Measurements from ENCODE around the gene L3MBTL3.

The L3MBTL3 gene

GRCh38 chr6:130018292-130018743 is at the start of gene L3MBTL3:
TSS of gene L3MBTL3 (plus strand) at chr6:130018581. CDS start at chr6:130042700, 24,119 bp downstream.
- peak; percentile 87 for DNase-seq (ENCODE audit: low read depth)

DNA sequence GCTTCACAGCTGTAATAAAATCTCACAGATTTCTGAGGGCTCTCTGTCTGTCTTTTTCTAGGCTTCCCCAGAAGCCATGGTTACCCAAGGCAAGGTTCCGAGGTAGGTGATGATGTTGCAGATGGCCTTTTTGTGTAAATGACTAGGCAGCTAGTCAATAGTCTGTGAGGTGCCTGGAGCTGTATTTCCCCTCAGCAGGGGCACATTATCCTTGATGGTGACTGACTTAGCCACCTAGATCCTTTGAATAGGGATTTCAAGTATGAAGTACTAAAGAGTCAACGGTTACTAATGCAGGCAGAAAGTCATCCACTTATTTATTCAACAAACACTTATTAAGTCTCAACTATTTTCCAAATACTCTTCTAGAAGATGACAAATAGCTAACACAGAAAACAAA is 49.3 kb upstream of the L3MBTL3 start:
- DNase-seq (ENCODE audit: low read depth) = no peak

DNA sequence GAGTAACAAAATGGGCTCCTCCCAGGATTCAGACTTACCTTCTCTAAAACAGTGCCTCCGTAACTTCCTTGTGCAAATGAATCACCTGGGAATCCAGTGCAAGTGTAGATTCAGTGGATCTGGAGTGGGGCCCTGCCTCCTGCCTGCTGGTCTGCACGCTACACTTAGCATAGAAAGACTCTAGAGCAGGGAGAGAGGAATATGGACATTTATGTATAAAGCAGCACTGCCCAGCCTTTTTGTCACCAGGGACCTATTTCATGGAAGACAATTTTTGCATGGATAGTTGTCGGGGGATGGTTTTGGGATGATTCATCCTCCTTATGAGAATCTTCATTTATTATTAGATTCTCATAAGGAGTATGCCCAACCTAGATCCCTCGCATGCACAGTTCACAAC is 42.3 kb upstream of the L3MBTL3 start:
- no peak for DNase-seq (ENCODE audit: low read depth)

DNA sequence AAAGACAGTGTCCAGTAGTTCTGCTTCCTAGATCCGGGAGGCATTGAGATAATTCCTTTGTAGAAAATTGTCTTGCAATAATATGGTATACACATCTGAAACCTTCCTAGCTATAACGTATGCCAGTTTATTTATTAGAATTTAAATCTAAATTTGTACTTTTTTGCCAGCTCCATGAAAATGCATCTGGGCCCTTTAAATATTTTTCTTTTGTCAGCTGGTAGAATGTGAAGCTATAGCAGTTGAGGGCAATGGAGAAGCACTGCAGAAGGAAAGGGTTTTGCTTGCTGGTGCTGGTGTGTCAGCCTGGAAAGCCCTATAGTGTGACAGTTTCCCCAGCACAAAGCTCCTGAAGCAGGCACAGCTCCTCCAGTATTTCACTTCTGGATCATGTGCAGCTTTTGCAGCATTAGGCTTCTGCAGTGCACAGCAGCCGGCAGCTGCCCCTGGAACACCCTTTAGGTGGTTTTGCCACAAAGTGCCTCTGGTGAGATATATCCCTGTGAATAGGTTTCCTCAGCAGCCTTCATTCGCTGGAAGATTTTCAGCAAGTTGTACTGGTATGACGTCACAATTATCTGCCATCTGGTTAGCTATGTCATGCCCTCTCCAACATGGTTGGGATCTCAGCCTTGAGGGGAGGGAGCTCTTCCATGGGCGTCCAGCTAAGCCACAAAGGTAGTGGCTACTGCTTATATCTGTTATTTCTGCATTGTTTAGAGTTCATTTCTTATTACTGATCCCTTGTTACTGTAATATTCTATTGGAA is 40.0 kb upstream of the L3MBTL3 start:
- DNase-seq (ENCODE audit: low read depth) = no peak

DNA sequence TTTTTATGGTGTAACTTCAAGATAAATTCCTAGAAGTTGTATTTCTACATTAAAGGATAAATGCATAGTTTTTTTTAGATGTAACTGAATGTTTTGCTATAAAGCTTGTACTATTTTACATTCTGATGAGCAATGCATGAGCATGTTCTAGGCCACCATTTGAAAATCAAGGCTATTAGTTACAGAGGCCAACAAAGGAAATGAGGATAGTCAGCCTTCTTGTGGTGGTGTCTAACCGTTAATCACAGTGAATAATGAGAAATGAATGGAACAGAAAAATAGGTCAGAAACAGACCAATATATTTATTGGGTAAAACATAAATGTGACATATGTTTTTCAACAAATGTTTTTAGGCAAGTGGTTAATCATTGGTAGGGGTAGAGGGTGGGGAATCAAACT is 37.6 kb upstream of the L3MBTL3 start:
- DNase-seq (ENCODE audit: low read depth) = no peak

GRCh38 chr6:129981598-129981997 is 36.8 kb upstream of the L3MBTL3 start:
- peak; percentile 25 for DNase-seq (ENCODE audit: low read depth)

- no peak for DNase-seq (ENCODE audit: low read depth)
Measured at GRCh38 chr6:129989396-129989795, 29.0 kb upstream of the L3MBTL3 start.

- DNase-seq (ENCODE audit: low read depth) = no peak
Measured at GRCh38 chr6:129992881-129993280, 25.5 kb upstream of the L3MBTL3 start.

DNA sequence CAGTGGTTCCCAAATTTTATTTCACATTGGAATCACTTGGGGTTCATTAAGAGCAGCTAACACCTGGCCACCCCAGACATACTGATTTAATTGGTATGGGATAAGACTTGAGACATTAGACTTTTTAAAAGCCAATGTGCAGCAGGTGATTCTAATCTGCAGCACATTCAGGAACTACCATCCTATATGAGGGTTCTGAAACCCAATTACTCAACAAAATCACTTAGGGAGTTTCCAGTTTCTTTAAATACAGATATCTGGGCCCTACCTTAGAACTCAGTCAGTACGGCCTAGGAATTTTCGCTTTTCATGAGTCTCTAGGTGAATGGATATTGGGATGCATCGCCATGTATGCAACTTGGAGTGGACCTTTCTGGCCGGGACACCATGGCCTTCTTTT is 24.0 kb upstream of the L3MBTL3 start:
- no peak for DNase-seq (ENCODE audit: low read depth)

- no peak for DNase-seq (ENCODE audit: low read depth)
Measured at GRCh38 chr6:129996387-129996786, 22.0 kb upstream of the L3MBTL3 start.

- DNase-seq (ENCODE audit: low read depth) = no peak
Measured at GRCh38 chr6:130000526-130001421, 17.6 kb upstream of the L3MBTL3 start.

DNA sequence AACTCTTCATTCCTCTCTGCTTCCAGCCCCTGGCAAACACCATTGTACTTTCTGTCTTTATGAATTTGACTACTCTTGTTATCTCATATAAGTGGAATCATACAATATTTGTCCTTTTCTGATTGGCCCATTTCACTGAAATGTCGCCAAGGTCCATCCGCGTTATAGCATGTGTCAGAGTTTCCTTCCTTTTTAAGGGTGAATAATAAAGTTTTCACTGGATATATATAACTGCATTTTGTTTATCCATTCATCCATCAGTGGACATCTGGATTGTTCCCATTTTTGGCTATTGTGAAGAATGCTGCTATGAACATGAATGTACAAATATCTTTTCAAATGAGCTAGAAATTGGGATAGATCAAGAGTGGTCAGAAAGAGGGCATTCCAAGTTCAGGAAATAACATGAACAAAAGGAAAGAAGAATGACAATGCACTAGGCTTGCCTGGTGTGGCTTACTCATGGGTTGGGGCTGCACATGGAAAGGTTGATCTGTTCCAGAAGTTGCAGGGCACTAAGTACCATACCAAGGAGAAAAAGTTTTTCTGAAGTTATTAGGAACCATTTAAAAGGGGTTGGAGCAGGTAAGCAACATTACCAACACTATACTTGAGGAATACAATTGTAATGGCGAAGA is 10.0 kb upstream of the L3MBTL3 start:
- DNase-seq (ENCODE audit: low read depth) = no peak

DNA sequence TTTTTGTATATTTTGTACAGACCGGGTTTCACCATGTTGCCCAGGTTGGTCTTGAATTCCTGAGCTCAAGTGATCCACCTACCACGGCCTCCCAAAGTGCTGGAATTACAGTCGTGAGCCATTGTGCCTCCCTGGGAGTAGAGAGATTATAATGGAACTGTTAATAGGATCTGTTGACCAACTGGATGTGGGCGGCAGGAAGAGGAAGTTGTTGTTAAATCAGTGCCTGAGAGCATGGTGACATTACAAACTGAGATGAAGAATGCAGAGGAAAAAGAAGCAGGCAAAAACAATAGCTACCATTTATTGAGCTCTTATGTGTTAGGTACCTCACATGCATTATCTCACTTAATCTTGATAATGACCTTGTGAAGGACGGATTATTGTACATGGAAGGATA is 9.2 kb upstream of the L3MBTL3 start:
- no peak for DNase-seq (ENCODE audit: low read depth)

DNA sequence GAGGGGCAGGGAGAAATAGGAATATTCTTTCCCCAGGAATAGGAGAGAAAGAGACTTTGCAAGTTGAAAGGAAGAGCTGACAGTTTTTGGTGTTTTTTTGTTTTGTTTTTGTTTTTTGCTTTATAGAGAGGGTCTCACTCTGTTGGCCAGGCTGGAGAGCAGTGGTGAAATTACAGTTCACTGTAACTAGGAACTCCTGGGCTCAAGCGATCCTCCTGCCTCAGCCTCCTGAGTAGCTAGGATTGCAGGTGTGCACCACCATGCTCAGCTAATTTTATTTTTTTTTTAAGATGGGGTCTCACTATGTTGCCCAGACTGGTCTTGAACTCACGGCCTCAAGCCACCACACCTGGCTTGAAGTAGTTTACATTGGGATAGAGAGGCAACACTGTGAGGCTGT is 8.0 kb upstream of the L3MBTL3 start:
- no peak for DNase-seq (ENCODE audit: low read depth)

- no peak for DNase-seq (ENCODE audit: low read depth)
Measured at GRCh38 chr6:130012728-130013127, 5.7 kb upstream of the L3MBTL3 start.

- DNase-seq (ENCODE audit: low read depth) = peak; percentile 28
Measured at GRCh38 chr6:130018744-130019325, 454 bp downstream of the L3MBTL3 start.

- DNase-seq (ENCODE audit: low read depth) = peak; percentile 64
Measured at GRCh38 chr6:130019326-130020072, 1.1 kb downstream of the L3MBTL3 start.

DNA sequence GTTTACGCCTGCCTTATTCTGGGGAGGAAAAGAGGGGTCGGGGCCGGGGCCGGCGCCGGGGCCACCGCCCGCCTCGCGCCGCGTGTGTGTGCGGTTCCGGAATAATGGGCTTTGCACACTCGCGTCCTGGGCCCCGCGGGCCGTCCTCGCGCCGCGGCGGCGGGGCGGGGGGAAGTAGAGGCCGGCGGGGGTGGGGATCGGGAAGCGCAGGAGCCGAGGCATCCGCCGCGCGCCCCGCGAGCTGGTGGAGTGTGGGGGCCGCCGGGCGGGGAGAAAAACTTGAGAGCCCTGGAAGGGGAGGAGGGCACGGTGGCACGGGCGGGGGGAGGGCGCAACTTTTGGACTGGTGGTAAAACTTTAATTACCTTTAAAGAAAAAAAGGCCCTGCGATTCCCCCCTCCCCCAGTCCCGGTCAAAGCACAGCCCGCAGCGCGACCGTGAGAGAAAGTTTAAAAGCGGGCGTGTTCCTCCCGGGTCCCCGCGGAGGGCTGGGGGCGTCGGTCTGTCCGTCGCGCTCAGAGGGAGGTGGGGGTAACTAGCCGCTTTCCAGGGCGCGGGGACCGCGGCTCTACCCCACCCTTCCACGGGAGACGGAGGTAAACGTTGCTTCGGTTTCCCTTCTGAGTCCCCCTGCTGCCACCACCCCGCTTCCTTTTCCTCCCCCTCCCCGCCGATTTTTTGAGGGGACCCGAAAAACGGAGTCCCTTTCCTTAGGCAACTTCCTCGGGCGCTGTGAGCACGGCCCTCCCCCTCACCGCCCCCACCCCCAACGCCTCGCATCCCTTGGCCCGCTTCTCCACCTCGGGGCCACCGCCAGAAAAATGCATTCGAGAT is 1.9 kb downstream of the L3MBTL3 start:
- DNase-seq (ENCODE audit: low read depth) = peak; percentile 16

- peak; percentile 96 for DNase-seq (ENCODE audit: low read depth)
Measured at GRCh38 chr6:130020907-130021629, 2.7 kb downstream of the L3MBTL3 start.

GRCh38 chr6:130026859-130027258 is 8.5 kb downstream of the L3MBTL3 start:
- DNase-seq (ENCODE audit: low read depth) = no peak
